HFFc6 (cell line): ENCODE measurements around the gene STAT2. TPM values are rescaled to one million over a fixed set of nuclear protein-coding genes. Genes with fewer than 3 reads are reported as not detected.

ENCODE experiments used
- DNase-seq: peaks from one replicate; pipeline ENCODE4 v3.0.0-alpha.2; 2018
- H3K27ac Mint-ChIP-seq: 2 replicates; pipeline ENCODE4 v1.8.0; 2020; ENCODE audit warnings: mild to moderate bottlenecking, mixed read lengths
- H3K27me3 Mint-ChIP-seq: 2 replicates; pipeline ENCODE4 v1.8.0; 2021; ENCODE audit warnings: mild to moderate bottlenecking, moderate library complexity, mixed read lengths; ENCODE audit not compliant: insufficient read depth
- H3K36me3 Mint-ChIP-seq: 2 replicates; pipeline ENCODE4 v1.8.0; 2021; ENCODE audit warnings: low read depth, mixed read lengths
- H3K4me1 Mint-ChIP-seq: 2 replicates; pipeline ENCODE4 v1.8.0; 2020; ENCODE audit warnings: low read depth, mixed read lengths
- H3K4me3 Mint-ChIP-seq: 2 replicates; pipeline ENCODE4 v1.8.0; 2020; ENCODE audit warnings: mild to moderate bottlenecking, moderate library complexity, mixed read lengths
- H3K9me3 Mint-ChIP-seq: 2 replicates; pipeline ENCODE4 v1.8.0; 2020; ENCODE audit warnings: mild to moderate bottlenecking, mixed read lengths
- CTCF ChIP-seq: fragments of 200-600 bp; sonication (generic); IDR thresholded peaks from 2 replicates; pipeline ENCODE4 v1.5.0; 2021; ENCODE audit warnings: antibody characterized with exemption, mild to moderate bottlenecking
- total RNA-seq, 6 experiments: library from RNA; stranded (reverse); fragmentation: NEBNext Ultra II Directional; extraction: Animal tissue kit (Norgen Biotek cat#: 25700); gene quantifications; 2 replicates in 1 of 6; 3 replicates in 5 of 6; pipeline ENCODE4 v1.2.3, GENCODE V29; 2021

The STAT2 gene
- total RNA-seq, 6 experiments from 2014 or later, result 78.6 to 105 (median 95.2) TPM

- TF ChIP-seq CTCF, result no peak
- no peak overlapping the region for H3K27ac Mint-ChIP-seq
- peaks cover 6% of the 10 kb centered on the region for H3K36me3 Mint-ChIP-seq
- no peak for DNase-seq
- no peak overlapping the region for H3K4me3 Mint-ChIP-seq
- peaks cover 9% of the 10 kb centered on the region for H3K9me3 Mint-ChIP-seq
- peaks cover 10% of the 10 kb centered on the region for H3K4me1 Mint-ChIP-seq
- H3K27me3 Mint-ChIP-seq, result peaks cover 8% of the 10 kb centered on the region
Observed at GRCh38 chr12:56373515-56373914, 13.6 kb upstream of the STAT2 start.

GRCh38 chr12:56366948-56367347 is 7.0 kb upstream of the STAT2 start:
- DNase-seq, result no peak
- Mint-ChIP-seq H3K4me3 (no peak overlapping the region), H3K36me3 (no peaks in the 10 kb centered on the region), H3K4me1 (no peaks in the 10 kb centered on the region), H3K27me3 (no peaks in the 10 kb centered on the region; the same call in 1 of the 2 replicates), H3K9me3 (no peaks in the 10 kb centered on the region), H3K27ac (no peak overlapping the region)
- no peak for TF ChIP-seq CTCF

- H3K9me3 Mint-ChIP-seq, result no peaks in the 10 kb centered on the region
- TF ChIP-seq CTCF, result no peak
- peaks cover 27% of the 10 kb centered on the region for H3K4me1 Mint-ChIP-seq
- H3K27ac Mint-ChIP-seq, result peak within 1 kb of the TSS; percentile 96; the same call in 1 of the 2 replicates
- no peaks in the 10 kb centered on the region; the same call in 1 of the 2 replicates for H3K27me3 Mint-ChIP-seq
- DNase-seq, result no peak
- H3K4me3 Mint-ChIP-seq, result peak within 1 kb of the TSS; percentile 91; the same call in 1 of the 2 replicates
- no peaks in the 10 kb centered on the region for H3K36me3 Mint-ChIP-seq
Observed at GRCh38 chr12:56362130-56363059, 2.5 kb upstream of the STAT2 start, which contains the start of gene APOF. Gene APOF, minus strand, starts transcription at chr12:56362857. Its CDS starts 112 bp downstream, at chr12:56362745.

- H3K9me3 Mint-ChIP-seq, result no peaks in the 10 kb centered on the region
- H3K27ac Mint-ChIP-seq, result peak overlapping the region; percentile 96
- H3K27me3 Mint-ChIP-seq, result no peaks in the 10 kb centered on the region; the same call in 1 of the 2 replicates
- no peak for DNase-seq
- H3K36me3 Mint-ChIP-seq, result no peaks in the 10 kb centered on the region
- TF ChIP-seq CTCF, result no peak
- peak overlapping the region; percentile 91 for H3K4me3 Mint-ChIP-seq
- H3K4me1 Mint-ChIP-seq, result peaks cover 27% of the 10 kb centered on the region
Observed at GRCh38 chr12:56361487-56362129, 1.7 kb upstream of the STAT2 start.

GRCh38 chr12:56358836-56359532 is 923 bp downstream of the STAT2 start:
- Mint-ChIP-seq H3K4me3 (peak overlapping the region; percentile 91), H3K4me1 (peaks cover 27% of the 10 kb centered on the region)

More at GRCh38 chr12:56358836-56359532, 923 bp downstream of the STAT2 start:
- Mint-ChIP-seq H3K36me3 (peaks cover 6% of the 10 kb centered on the region), H3K27me3 (no peaks in the 10 kb centered on the region), H3K9me3 (no peaks in the 10 kb centered on the region), H3K27ac (peak overlapping the region; percentile 92)
- DNase-seq, result peak; percentile 83
- TF ChIP-seq CTCF, result no peak
